Measurements from ENCODE around the gene CIROP.

DNA sequence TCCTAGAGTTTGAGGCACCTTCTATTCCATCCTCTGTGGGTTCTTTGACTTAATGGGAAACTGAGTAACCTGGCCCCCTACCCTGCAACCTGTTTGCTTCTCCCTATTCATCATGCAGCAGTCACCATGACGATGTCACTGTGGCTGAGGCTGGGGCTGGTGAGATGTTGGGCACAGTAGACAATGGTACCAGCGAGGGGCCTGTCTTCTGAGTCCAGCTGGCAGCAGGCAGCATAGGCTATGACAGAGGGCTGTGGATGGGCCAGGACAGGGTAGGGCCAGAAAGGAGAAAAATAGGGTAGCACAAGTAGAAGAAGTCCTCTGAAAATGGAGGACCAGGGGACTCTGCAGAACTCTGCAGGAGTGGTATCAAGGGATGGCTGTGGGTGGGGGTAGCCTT is 2.0 kb downstream of the CIROP start:
- TF ChIP-seq, protein P1, sequence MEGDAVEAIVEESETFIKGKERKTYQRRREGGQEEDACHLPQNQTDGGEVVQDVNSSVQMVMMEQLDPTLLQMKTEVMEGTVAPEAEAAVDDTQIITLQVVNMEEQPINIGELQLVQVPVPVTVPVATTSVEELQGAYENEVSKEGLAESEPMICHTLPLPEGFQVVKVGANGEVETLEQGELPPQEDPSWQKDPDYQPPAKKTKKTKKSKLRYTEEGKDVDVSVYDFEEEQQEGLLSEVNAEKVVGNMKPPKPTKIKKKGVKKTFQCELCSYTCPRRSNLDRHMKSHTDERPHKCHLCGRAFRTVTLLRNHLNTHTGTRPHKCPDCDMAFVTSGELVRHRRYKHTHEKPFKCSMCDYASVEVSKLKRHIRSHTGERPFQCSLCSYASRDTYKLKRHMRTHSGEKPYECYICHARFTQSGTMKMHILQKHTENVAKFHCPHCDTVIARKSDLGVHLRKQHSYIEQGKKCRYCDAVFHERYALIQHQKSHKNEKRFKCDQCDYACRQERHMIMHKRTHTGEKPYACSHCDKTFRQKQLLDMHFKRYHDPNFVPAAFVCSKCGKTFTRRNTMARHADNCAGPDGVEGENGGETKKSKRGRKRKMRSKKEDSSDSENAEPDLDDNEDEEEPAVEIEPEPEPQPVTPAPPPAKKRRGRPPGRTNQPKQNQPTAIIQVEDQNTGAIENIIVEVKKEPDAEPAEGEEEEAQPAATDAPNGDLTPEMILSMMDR (IDR thresholded peaks at IDR 0.05) = no peak
- no peak for TF ChIP-seq POLR2A (IDR thresholded peaks at IDR 0.05)

Data from Peyer's patch (tissue), 4 donors.